K562 (cell line): Measurements from ENCODE around the gene FANCC. TPM values are rescaled to one million over a fixed set of nuclear protein-coding genes. Genes with fewer than 3 reads are reported as not detected.

Experiments
- SNIP1 ChIP-seq: fragments of 450-650 bp; IDR thresholded peaks from 2 replicates; pipeline ENCODE4 v1.7.1; 2017; ENCODE audit warnings: low read depth, mild to moderate bottlenecking
- TARDBP ChIP-seq: fragments of 450-650 bp; IDR thresholded peaks from 2 replicates; pipeline ENCODE4 v1.6.1; 2016
- polyA plus RNA-seq, 8 experiments: library from polyadenylated mRNA; depleted of rRNA in 4 of 8; stranded (reverse) in 5 of 8; unstranded in 3 of 8; fragments of >200 nt; fragmentation: Nextera tagmentation in 2 of 8; fragmentation: Illumina TruSeq in 1 of 8; extraction: Ambion mirVana in 2 of 8; extraction: Trizol in 1 of 8; gene quantifications; 2 replicates each; pipeline versions ENCODE4 v1.2.1 to v1.2.3, GENCODE V29; 2011 to 2014; ENCODE audit warnings: inconsistent platforms in 1 of 8, missing spikeins in 1 of 8
- total RNA-seq, 7 experiments: library from RNA; depleted of rRNA in 6 of 7; stranded (reverse); fragments of >200 nt in 6 of 7; fragmentation: Illumina TruSeq in 2 of 7; extraction: Trizol in 2 of 7; gene quantifications; 2 replicates each; pipeline versions ENCODE4 v1.2.1 to v1.2.3, GENCODE V29; 2011 to 2021; ENCODE audit warnings: low replicate concordance in 1 of 7
- TF ChIP-seq, protein P1 (sequence below), 2 experiments: fragments of 450-650 bp in 1 of 2; sonication (generic) in 1 of 2; formaldehyde crosslinking in 1 of 2; IDR thresholded peaks; 2 replicates each; pipeline versions ENCODE4 v1.7.1 to v1.9.0; 2016 to 2022; ENCODE audit warnings: inconsistent platforms in 1 of 2, mild to moderate bottlenecking in 1 of 2, missing genetic modification reagents in 1 of 2

FANCC gene
- total and polyA plus RNA-seq, 9 of the 15 experiments (the other 6 are each of a cell fraction or from before 2014, with no cell fraction given) = 4.6 to 18.4 (median 14.2) TPM

DNA sequence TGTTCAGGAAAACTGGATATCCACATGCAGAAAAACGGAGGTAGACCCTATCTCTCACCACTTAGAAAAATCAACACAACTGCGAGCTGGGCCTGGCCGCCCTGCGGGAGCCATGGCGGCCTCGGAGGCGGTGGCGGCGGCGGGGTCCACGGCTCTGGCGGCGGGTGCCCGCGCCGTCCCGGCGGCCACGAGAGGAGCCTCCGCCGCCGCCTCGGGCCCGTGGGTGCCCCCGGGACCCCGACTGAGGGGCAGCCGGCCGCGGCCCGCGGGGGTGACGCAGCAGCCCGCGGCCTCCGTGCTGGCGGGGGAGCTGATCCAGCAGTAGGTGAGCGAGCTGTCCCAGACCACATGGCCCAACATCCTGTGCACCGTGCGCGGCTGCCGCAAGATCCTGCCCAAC lies 25.3 kb downstream of the FANCC start (continued):
- TF ChIP-seq, protein P1, sequence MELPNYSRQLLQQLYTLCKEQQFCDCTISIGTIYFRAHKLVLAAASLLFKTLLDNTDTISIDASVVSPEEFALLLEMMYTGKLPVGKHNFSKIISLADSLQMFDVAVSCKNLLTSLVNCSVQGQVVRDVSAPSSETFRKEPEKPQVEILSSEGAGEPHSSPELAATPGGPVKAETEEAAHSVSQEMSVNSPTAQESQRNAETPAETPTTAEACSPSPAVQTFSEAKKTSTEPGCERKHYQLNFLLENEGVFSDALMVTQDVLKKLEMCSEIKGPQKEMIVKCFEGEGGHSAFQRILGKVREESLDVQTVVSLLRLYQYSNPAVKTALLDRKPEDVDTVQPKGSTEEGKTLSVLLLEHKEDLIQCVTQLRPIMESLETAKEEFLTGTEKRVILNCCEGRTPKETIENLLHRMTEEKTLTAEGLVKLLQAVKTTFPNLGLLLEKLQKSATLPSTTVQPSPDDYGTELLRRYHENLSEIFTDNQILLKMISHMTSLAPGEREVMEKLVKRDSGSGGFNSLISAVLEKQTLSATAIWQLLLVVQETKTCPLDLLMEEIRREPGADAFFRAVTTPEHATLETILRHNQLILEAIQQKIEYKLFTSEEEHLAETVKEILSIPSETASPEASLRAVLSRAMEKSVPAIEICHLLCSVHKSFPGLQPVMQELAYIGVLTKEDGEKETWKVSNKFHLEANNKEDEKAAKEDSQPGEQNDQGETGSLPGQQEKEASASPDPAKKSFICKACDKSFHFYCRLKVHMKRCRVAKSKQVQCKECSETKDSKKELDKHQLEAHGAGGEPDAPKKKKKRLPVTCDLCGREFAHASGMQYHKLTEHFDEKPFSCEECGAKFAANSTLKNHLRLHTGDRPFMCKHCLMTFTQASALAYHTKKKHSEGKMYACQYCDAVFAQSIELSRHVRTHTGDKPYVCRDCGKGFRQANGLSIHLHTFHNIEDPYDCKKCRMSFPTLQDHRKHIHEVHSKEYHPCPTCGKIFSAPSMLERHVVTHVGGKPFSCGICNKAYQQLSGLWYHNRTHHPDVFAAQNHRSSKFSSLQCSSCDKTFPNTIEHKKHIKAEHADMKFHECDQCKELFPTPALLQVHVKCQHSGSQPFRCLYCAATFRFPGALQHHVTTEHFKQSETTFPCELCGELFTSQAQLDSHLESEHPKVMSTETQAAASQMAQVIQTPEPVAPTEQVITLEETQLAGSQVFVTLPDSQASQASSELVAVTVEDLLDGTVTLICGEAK (IDR thresholded peaks at IDR 0.05) = no peak
- TF ChIP-seq, protein P1 (CRISPR knock-in tag; IDR thresholded peaks at IDR 0.05) = no peak
- TF ChIP-seq TARDBP = no peak
- TF ChIP-seq SNIP1 = no peak
